GM23338 (cell line): ENCODE data around the gene KCNK4. TPM values are rescaled to one million over a fixed set of nuclear protein-coding genes. Genes with fewer than 3 reads are reported as not detected.

ENCODE experiments used
- ATAC-seq: fragments of 200-7000 bp; cut with Tn5 transposase; 3 replicates; pipeline ENCODE4 v1.9.1; 2020
- DNase-seq: peaks from one replicate; pipeline ENCODE4 v3.0.0-alpha.2; 2015; ENCODE audit warnings: low spot score
- H2AFZ ChIP-seq: fragments of 200-600 bp; sonication (generic); 2 replicates; pipeline ENCODE4 v1.8.0; 2016; ENCODE audit warnings: antibody characterized with exemption, mild to moderate bottlenecking, moderate library complexity
- H3F3A ChIP-seq: fragments of 200-600 bp; sonication (generic); replicated peaks from 2 replicates; pipeline ENCODE4 v1.8.0; 2017; ENCODE audit warnings: antibody characterized with exemption, mixed run types, low read depth
- H3K27ac ChIP-seq: fragments of 200-600 bp; sonication (generic); 2 replicates; pipeline ENCODE4 v1.6.1; 2016; ENCODE audit warnings: low read depth
- H3K27me3 ChIP-seq: fragments of 200-600 bp; sonication (generic); 2 replicates; pipeline ENCODE4 v1.8.0; 2016; ENCODE audit warnings: mild to moderate bottlenecking, mixed run types, moderate library complexity; ENCODE audit not compliant: insufficient read depth
- H3K36me3 ChIP-seq: fragments of 200-600 bp; sonication (generic); 2 replicates; pipeline ENCODE4 v1.8.0; 2016; ENCODE audit warnings: mild to moderate bottlenecking; ENCODE audit not compliant: insufficient read depth
- H3K4me1 ChIP-seq: fragments of 200-600 bp; sonication (generic); 2 replicates; pipeline ENCODE4 v1.8.0; 2016; ENCODE audit warnings: mild to moderate bottlenecking, moderate library complexity; ENCODE audit not compliant: insufficient read depth
- H3K4me2 ChIP-seq: fragments of 200-600 bp; sonication (generic); 2 replicates; pipeline ENCODE4 v1.7.1; 2017; ENCODE audit warnings: mixed run types
- H3K4me3 ChIP-seq: fragments of 200-600 bp; sonication (generic); 2 replicates; pipeline ENCODE4 v1.6.1; 2016; ENCODE audit warnings: mixed run types
- H3K79me2 ChIP-seq: fragments of 200-600 bp; sonication (generic); replicated peaks from 2 replicates; pipeline ENCODE4 v1.8.0; 2017; ENCODE audit warnings: mild to moderate bottlenecking; ENCODE audit not compliant: insufficient read depth
- H3K9me2 ChIP-seq: fragments of 200-600 bp; sonication (generic); 2 replicates; pipeline ENCODE4 v1.8.0; 2017; ENCODE audit not compliant: insufficient read depth
- H4K20me1 ChIP-seq: fragments of 200-600 bp; sonication (generic); replicated peaks from 2 replicates; pipeline ENCODE4 v1.8.0; 2017; ENCODE audit warnings: mild to moderate bottlenecking; ENCODE audit not compliant: insufficient read depth
- H3K27ac Mint-ChIP-seq: 2 replicates; pipeline ENCODE4 v1.8.0; 2020; ENCODE audit warnings: inconsistent platforms, mild to moderate bottlenecking, moderate library complexity, mixed read lengths
- H3K27me3 Mint-ChIP-seq: 3 replicates; pipeline ENCODE4 v1.8.0; 2022; ENCODE audit warnings: low read depth, mild to moderate bottlenecking, moderate library complexity, mixed read lengths, inconsistent platforms; ENCODE audit not compliant: insufficient read depth, poor library complexity
- H3K36me3 Mint-ChIP-seq: 3 replicates; pipeline ENCODE4 v1.8.0; 2021; ENCODE audit warnings: low read depth, mild to moderate bottlenecking, inconsistent platforms, moderate library complexity, mixed read lengths
- H3K4me1 Mint-ChIP-seq: 3 replicates; pipeline ENCODE4 v1.8.0; 2020; ENCODE audit warnings: mild to moderate bottlenecking, inconsistent platforms, mixed read lengths
- H3K4me3 Mint-ChIP-seq: 3 replicates; pipeline ENCODE4 v1.8.0; 2021; ENCODE audit warnings: moderate library complexity, mild to moderate bottlenecking, inconsistent platforms, mixed read lengths
- H3K9me3 Mint-ChIP-seq: 3 replicates; pipeline ENCODE4 v1.8.0; 2020; ENCODE audit warnings: moderate library complexity, mild to moderate bottlenecking, inconsistent platforms, mixed read lengths
- CREB1 ChIP-seq: fragments of 250-450 bp; sonication (Bioruptor Pico); IDR thresholded peaks from 2 replicates; pipeline ENCODE4 v1.5.0; 2020; ENCODE audit warnings: low read depth, mild to moderate bottlenecking, moderate library complexity
- EZH2 ChIP-seq: fragments of 200-600 bp; sonication (generic); IDR thresholded peaks from one replicate; pipeline ENCODE4 v1.8.0; 2017; ENCODE audit warnings: antibody characterized with exemption, mild to moderate bottlenecking, low read depth; ENCODE audit not compliant: unreplicated experiment
- EZH2phosphoT487 ChIP-seq: fragments of 200-600 bp; sonication (generic); IDR thresholded peaks from one replicate; pipeline ENCODE4 v1.8.1; 2018; ENCODE audit warnings: antibody characterized with exemption; ENCODE audit not compliant: unreplicated experiment
- JUNB ChIP-seq: IDR thresholded peaks from one replicate; pipeline ENCODE4 v1.6.1; 2016; ENCODE audit warnings: antibody characterized with exemption; ENCODE audit not compliant: unreplicated experiment
- NANOG ChIP-seq: IDR thresholded peaks from 2 replicates; pipeline ENCODE4 v1.6.1; 2016; ENCODE audit warnings: antibody characterized with exemption, borderline replicate concordance
- POLR2AphosphoS5 ChIP-seq: IDR thresholded peaks from 2 replicates; pipeline ENCODE4 v1.6.1; 2016; ENCODE audit warnings: antibody characterized with exemption, low read depth
- STAT1 ChIP-seq: IDR thresholded peaks from one replicate; pipeline ENCODE4 v1.6.1; 2016; ENCODE audit warnings: antibody characterized with exemption; ENCODE audit not compliant: unreplicated experiment
- ZNF114 ChIP-seq: fragments of 250-450 bp; sonication (Bioruptor Pico); IDR thresholded peaks from 2 replicates; pipeline ENCODE4 v1.5.0; 2020; ENCODE audit warnings: mild to moderate bottlenecking, moderate library complexity
- ZNF331 ChIP-seq: fragments of 250-450 bp; sonication (Bioruptor Pico); IDR thresholded peaks from 2 replicates; pipeline ENCODE4 v1.5.0; 2020; ENCODE audit warnings: low read depth, mild to moderate bottlenecking, moderate library complexity
- polyA plus RNA-seq: library from polyadenylated mRNA; unstranded; fragments of >200 nt; fragmentation: Nextera tagmentation; extraction: Ambion mirVana; gene quantifications from 2 replicates; pipeline ENCODE4 v1.2.1, GENCODE V29; 2016
- total RNA-seq: library from RNA; depleted of rRNA; stranded (reverse); fragments of >200 nt; shearing (Covaris generic); gene quantifications from 2 replicates; pipeline ENCODE4 v1.2.3, GENCODE V29; 2014
- TF ChIP-seq, protein P1 (sequence below): IDR thresholded peaks from one replicate; pipeline ENCODE4 v1.6.1; 2018; ENCODE audit warnings: antibody characterized with exemption; ENCODE audit not compliant: unreplicated experiment
- TF ChIP-seq, protein P2 (sequence below), 2 experiments: fragments of 200-600 bp in 1 of 2; sonication (generic) in 1 of 2; conservative IDR thresholded peaks; 2 replicates each; pipeline versions ENCODE4 v1.5.1 to v1.6.1; 2016 to 2017; ENCODE audit warnings: antibody characterized with exemption in 2 of 2, low read depth in 2 of 2, mild to moderate bottlenecking in 2 of 2, moderate library complexity in 1 of 2
- TF ChIP-seq, protein P3 (sequence below): IDR thresholded peaks from 2 replicates; pipeline ENCODE4 v1.6.1; 2016; ENCODE audit warnings: antibody characterized with exemption

The KCNK4 gene
- total and polyA plus RNA-seq, 2 experiments from 2014 or later = 1.0 TPM; not detected in 1

DNA sequence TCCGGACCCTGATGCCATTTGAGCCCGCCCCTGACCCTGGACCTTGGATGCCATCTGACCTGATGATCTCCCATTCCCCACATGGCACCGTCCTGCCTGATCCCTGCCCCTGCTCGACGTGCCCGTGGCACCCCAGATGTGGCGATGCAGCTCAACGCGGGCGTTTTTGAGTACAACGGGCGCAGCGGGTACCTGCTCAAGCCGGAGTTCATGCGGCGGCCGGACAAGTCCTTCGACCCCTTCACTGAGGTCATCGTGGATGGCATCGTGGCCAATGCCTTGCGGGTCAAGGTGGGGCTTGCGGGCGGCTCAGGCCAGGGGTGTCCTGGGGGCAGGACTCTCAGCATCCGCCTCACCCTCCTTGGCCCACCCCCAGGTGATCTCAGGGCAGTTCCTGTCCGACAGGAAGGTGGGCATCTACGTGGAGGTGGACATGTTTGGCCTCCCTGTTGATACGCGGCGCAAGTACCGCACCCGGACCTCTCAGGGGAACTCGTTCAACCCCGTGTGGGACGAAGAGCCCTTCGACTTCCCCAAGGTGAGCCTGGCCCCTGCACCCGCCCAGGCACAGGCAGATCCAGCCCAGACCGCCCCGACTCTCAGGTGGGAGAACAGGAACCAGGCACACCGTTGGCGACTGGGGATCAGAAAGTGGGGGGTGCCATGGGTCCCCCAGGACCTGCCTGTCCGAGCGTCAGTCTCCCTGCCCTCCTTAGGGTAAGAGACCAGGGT lies 28.7 kb upstream of the KCNK4 start (continued):
- TF ChIP-seq, protein P1, sequence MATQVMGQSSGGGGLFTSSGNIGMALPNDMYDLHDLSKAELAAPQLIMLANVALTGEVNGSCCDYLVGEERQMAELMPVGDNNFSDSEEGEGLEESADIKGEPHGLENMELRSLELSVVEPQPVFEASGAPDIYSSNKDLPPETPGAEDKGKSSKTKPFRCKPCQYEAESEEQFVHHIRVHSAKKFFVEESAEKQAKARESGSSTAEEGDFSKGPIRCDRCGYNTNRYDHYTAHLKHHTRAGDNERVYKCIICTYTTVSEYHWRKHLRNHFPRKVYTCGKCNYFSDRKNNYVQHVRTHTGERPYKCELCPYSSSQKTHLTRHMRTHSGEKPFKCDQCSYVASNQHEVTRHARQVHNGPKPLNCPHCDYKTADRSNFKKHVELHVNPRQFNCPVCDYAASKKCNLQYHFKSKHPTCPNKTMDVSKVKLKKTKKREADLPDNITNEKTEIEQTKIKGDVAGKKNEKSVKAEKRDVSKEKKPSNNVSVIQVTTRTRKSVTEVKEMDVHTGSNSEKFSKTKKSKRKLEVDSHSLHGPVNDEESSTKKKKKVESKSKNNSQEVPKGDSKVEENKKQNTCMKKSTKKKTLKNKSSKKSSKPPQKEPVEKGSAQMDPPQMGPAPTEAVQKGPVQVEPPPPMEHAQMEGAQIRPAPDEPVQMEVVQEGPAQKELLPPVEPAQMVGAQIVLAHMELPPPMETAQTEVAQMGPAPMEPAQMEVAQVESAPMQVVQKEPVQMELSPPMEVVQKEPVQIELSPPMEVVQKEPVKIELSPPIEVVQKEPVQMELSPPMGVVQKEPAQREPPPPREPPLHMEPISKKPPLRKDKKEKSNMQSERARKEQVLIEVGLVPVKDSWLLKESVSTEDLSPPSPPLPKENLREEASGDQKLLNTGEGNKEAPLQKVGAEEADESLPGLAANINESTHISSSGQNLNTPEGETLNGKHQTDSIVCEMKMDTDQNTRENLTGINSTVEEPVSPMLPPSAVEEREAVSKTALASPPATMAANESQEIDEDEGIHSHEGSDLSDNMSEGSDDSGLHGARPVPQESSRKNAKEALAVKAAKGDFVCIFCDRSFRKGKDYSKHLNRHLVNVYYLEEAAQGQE = no peak
- TF ChIP-seq ZNF331 = no peak

DNA sequence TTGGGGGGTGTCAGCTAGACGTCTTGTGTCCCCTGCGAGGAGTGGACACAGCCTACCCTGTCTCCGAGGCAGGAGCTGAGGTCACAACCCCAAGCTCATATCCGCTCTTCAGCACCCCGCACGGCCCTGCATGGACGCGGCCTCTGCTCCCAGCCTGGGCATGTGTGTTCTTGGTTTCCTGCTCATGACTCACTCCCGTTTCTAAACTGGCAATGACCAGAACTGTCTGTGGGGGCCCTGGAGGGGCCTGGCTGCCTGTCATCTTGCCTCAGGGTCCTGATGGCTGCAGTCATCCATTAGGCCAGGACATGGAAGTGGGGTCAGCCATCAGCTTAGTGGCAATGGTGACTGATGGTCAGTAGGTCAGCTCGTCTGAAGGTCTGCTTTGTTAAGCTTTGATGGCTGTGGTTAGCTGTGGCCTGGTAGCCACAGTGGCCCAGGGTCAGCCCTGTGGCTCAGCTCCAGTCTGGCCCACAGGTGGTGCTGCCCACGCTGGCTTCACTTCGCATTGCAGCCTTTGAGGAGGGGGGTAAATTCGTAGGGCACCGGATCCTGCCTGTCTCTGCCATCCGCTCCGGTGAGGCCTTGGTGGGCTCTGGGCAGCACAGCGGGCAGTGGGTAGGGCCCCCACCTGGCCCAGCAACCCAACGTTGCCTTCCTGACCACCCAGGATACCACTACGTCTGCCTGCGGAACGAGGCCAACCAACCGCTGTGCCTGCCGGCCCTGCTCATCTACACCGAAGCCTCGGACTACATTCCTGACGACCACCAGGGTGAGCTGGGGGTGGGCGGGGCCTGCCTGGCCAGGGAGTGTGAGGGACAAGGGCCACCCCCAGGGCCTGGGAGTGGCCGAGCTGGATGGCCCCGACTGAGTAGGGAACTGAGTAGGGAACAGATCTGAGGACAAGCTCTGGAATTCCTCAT lies 27.8 kb upstream of the KCNK4 start:
- ATAC-seq (peak; percentile 36), DNase-seq (peak; percentile 49)
- no peaks in the 10 kb centered on the region for H3K9me2 ChIP-seq
- peaks cover 10% of the 10 kb centered on the region for H3K27me3 Mint-ChIP-seq
- H3K27ac Mint-ChIP-seq = peak overlapping the region; percentile 85; the same call in 1 of the 2 replicates
- H4K20me1 ChIP-seq = 0 out of 2 replicates have a peak, but pooled peaks cover 4% of the 10 kb centered on the region
- peaks cover 6% of the 10 kb centered on the region for H3K36me3 ChIP-seq
- H3K4me3 Mint-ChIP-seq = no peak overlapping the region; the same call in 2 of the 3 replicates
- H3K27ac ChIP-seq = no peak overlapping the region
- H2AFZ ChIP-seq = no peak overlapping the region
- no peak overlapping the region for H3K4me3 ChIP-seq
- 0 out of 2 replicates have a peak, but pooled peaks cover 2% of the 10 kb centered on the region for H3K4me1 ChIP-seq
- H3K36me3 Mint-ChIP-seq = peaks cover 73% of the 10 kb centered on the region
- H3K79me2 ChIP-seq = no peaks in the 10 kb centered on the region
- H3K4me2 ChIP-seq = no peak overlapping the region
- H3K27me3 ChIP-seq = no peaks in the 10 kb centered on the region
- peaks cover 12% of the 10 kb centered on the region; the same call in 2 of the 3 replicates for H3K4me1 Mint-ChIP-seq
- peaks cover 6% of the 10 kb centered on the region; the same call in 1 of the 2 replicates for H3F3A ChIP-seq
- H3K9me3 Mint-ChIP-seq = no peaks in the 10 kb centered on the region; the same call in 2 of the 3 replicates
- TF ChIP-seq POLR2AphosphoS5 (no peak), ZNF114 (CRISPR knock-in tag) (no peak), JUNB (no peak), ZNF331 (no peak), EZH2phosphoT487 (no peak), STAT1 (no peak), NANOG (no peak), EZH2 (no peak), CREB1 (no peak)
- TF ChIP-seq, protein P1 = no peak
- TF ChIP-seq, protein P2, sequence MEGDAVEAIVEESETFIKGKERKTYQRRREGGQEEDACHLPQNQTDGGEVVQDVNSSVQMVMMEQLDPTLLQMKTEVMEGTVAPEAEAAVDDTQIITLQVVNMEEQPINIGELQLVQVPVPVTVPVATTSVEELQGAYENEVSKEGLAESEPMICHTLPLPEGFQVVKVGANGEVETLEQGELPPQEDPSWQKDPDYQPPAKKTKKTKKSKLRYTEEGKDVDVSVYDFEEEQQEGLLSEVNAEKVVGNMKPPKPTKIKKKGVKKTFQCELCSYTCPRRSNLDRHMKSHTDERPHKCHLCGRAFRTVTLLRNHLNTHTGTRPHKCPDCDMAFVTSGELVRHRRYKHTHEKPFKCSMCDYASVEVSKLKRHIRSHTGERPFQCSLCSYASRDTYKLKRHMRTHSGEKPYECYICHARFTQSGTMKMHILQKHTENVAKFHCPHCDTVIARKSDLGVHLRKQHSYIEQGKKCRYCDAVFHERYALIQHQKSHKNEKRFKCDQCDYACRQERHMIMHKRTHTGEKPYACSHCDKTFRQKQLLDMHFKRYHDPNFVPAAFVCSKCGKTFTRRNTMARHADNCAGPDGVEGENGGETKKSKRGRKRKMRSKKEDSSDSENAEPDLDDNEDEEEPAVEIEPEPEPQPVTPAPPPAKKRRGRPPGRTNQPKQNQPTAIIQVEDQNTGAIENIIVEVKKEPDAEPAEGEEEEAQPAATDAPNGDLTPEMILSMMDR (conservative IDR thresholded peaks at IDR 0.05; ENCODE audit: low read depth in 2 of 2) = no peak
- TF ChIP-seq, protein P3, sequence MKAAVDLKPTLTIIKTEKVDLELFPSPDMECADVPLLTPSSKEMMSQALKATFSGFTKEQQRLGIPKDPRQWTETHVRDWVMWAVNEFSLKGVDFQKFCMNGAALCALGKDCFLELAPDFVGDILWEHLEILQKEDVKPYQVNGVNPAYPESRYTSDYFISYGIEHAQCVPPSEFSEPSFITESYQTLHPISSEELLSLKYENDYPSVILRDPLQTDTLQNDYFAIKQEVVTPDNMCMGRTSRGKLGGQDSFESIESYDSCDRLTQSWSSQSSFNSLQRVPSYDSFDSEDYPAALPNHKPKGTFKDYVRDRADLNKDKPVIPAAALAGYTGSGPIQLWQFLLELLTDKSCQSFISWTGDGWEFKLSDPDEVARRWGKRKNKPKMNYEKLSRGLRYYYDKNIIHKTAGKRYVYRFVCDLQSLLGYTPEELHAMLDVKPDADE = no peak
